BJ (cell line): ENCODE data around the gene FBXO31. TPM values are rescaled to one million over a fixed set of nuclear protein-coding genes. Genes with fewer than 3 reads are reported as not detected.
A peak's percentile ranks its signal among the peaks of the same experiment; 100 is the strongest.

ENCODE experiments used
- CTCF ChIA-PET: fragments of 350-600 bp; formaldehyde crosslinking; extraction: SDS; loops from one replicate; lab custom pipeline; 2021; ENCODE audit warnings: antibody characterized with exemption, inconsistent platforms; lab: Yijun Ruan, JAX
- POLR2A ChIA-PET: fragments of 300-600 bp; sonication (Branson Sonifier 250); formaldehyde crosslinking; extraction: SDS; loops from one replicate; lab custom pipeline; 2021; ENCODE audit warnings: antibody characterized with exemption; lab: Charles Lee
- DNase-seq: peaks from one replicate; pipeline ENCODE4 v3.0.0-alpha.2; 2011; ENCODE audit warnings: low read depth
- H3K27me3 ChIP-seq: 2 replicates; pipeline ENCODE4 v1.6.0; 2011; ENCODE audit warnings: low read length; ENCODE audit not compliant: control insufficient read depth, insufficient read depth
- H3K36me3 ChIP-seq: 2 replicates; pipeline ENCODE4 v1.5.1; 2011; ENCODE audit warnings: low read length; ENCODE audit not compliant: control insufficient read depth, insufficient read depth
- H3K4me3 ChIP-seq: 2 replicates; pipeline ENCODE4 v1.5.1; 2011; ENCODE audit warnings: low read depth, mild to moderate bottlenecking, control low read depth, low read length
- CTCF ChIP-seq: IDR thresholded peaks from 2 replicates; pipeline ENCODE4 v1.5.1; 2011; ENCODE audit warnings: low read depth, mild to moderate bottlenecking, control low read depth, inconsistent platforms, low read length, moderate library complexity; ENCODE audit not compliant: insufficient read depth
- polyA plus RNA-seq: library from polyadenylated mRNA; depleted of rRNA; stranded (reverse); fragments of >200 nt; gene quantifications from 2 replicates; pipeline ENCODE4 v1.2.3, GENCODE V29; 2011

FBXO31 gene
- polyA plus RNA-seq, 1 experiment: 24.8 TPM

- Histone ChIP-seq H3K36me3 (no peaks in the 10 kb centered on the region; the same call in 1 of the 2 replicates), H3K4me3 (peak overlapping the region; percentile 95), H3K27me3 (no peaks in the 10 kb centered on the region)
- ChIA-PET POLR2A (no interaction called here), CTCF (interaction anchor here (0.7 to 1.3 kb wide), 9 partner anchors 10 to 318 kb away, joined by 3 to 6 read pairs (median 4); partner anchors contain the start of gene FBXO31)
- DNase-seq: no peak
- no peak for TF ChIP-seq CTCF
These were observed 65.6 kb downstream of the FBXO31 start for GRCh38 chr16:87317750-87318644.

- no peaks in the 10 kb centered on the region for H3K27me3 ChIP-seq
- ChIA-PET CTCF (interaction anchor here (0.7 to 1.1 kb wide), 9 partner anchors 9 to 754 kb away, joined by 3 to 6 read pairs (median 4); no protein-coding TSS in a partner anchor), POLR2A (no interaction called here)
- H3K4me3 ChIP-seq: peak within 1 kb of the TSS; percentile 95
- H3K36me3 ChIP-seq: no peaks in the 10 kb centered on the region; the same call in 1 of the 2 replicates
- DNase-seq: peak; percentile 49
- TF ChIP-seq CTCF: peak; percentile 75
These were observed 66.4 kb downstream of the FBXO31 start, which contains the start of gene C16orf95 for GRCh38 chr16:87316923-87317749. Gene C16orf95, minus strand, starts transcription at chr16:87317392. Its CDS starts 150 bp downstream, at chr16:87317242.

GRCh38 chr16:87316450-87316922 is 67.1 kb downstream of the FBXO31 start:
- TF ChIP-seq CTCF: no peak
- POLR2A ChIA-PET: no interaction called here
- no peak for DNase-seq
- Histone ChIP-seq H3K36me3 (no peaks in the 10 kb centered on the region; the same call in 1 of the 2 replicates), H3K4me3 (peak overlapping the region; percentile 95), H3K27me3 (no peaks in the 10 kb centered on the region)
- CTCF ChIA-PET: interaction anchor here (1.0 to 1.1 kb wide), 2 partner anchors 10 to 320 kb away, joined by 5 to 6 read pairs; no protein-coding TSS in a partner anchor

- DNase-seq: no peak
- ChIA-PET POLR2A (no interaction called here), CTCF (no interaction called here)
- Histone ChIP-seq H3K36me3 (no peaks in the 10 kb centered on the region), H3K4me3 (no peak overlapping the region), H3K27me3 (no peaks in the 10 kb centered on the region)
- TF ChIP-seq CTCF: no peak
These were observed 68.6 kb downstream of the FBXO31 start for GRCh38 chr16:87314990-87315420.
